ENCODE results near the gene KCNA3.
"Not testable (repeated sequence)": the region's sequence is repeated elsewhere in the genome, so short reads cannot be mapped to it uniquely, and the experiment has no call there.

Gene KCNA3

DNA sequence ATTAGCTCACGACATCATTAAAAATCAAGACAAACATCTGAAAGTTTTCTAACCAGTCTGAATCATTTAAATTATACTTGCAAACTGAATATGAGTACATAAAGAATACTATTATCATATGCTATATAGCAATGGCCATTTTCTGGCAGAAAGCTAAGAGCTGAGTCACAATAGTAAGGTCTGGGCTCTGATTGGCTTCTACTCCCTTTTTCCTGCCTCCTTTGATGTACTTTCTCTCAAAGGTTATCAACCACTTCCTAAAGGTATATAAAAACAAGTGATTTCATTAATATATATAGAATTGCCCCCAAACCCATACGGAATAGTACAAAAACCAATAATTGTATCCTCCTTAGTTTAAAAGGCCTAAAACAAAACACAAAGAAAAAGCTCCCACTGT lies 7.0 kb downstream of the KCNA3 start:
- TF ChIP-seq, protein P1, sequence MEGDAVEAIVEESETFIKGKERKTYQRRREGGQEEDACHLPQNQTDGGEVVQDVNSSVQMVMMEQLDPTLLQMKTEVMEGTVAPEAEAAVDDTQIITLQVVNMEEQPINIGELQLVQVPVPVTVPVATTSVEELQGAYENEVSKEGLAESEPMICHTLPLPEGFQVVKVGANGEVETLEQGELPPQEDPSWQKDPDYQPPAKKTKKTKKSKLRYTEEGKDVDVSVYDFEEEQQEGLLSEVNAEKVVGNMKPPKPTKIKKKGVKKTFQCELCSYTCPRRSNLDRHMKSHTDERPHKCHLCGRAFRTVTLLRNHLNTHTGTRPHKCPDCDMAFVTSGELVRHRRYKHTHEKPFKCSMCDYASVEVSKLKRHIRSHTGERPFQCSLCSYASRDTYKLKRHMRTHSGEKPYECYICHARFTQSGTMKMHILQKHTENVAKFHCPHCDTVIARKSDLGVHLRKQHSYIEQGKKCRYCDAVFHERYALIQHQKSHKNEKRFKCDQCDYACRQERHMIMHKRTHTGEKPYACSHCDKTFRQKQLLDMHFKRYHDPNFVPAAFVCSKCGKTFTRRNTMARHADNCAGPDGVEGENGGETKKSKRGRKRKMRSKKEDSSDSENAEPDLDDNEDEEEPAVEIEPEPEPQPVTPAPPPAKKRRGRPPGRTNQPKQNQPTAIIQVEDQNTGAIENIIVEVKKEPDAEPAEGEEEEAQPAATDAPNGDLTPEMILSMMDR (IDR thresholded peaks at IDR 0.05; ENCODE audit: low read depth, low read length, missing control alignments), result no peak
- no peak overlapping the region for H3K4me3 ChIP-seq (replicated peaks; ENCODE audit: low read depth, low read length)
- no peak for DNase-seq (ENCODE audit: extremely low read depth, low read depth)

DNA sequence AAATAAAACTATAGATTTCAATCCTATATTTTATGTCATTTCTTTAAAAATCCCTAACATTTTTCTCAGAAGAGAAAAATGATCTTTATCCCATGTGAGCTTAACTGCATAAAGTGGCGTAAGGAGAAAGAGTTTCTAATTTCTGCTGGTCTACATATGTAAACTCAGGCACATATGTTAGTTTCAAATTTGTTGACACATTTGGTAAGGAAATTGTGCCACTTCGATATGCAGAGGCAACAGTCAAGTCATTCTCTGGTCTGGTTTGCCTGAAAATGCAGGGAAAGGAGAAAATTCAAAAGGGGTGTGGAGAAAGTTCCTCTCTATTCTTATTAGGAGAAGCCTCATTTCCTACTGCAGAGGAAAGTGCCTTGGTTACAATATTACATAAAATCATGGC lies 11.5 kb downstream of the KCNA3 start:
- DNase-seq (ENCODE audit: extremely low read depth, low read depth), result no peak
- TF ChIP-seq, protein P1 (IDR thresholded peaks at IDR 0.05; ENCODE audit: low read depth, low read length, missing control alignments), result no peak
- H3K4me3 ChIP-seq (replicated peaks; ENCODE audit: low read depth, low read length), result no peak overlapping the region

DNA sequence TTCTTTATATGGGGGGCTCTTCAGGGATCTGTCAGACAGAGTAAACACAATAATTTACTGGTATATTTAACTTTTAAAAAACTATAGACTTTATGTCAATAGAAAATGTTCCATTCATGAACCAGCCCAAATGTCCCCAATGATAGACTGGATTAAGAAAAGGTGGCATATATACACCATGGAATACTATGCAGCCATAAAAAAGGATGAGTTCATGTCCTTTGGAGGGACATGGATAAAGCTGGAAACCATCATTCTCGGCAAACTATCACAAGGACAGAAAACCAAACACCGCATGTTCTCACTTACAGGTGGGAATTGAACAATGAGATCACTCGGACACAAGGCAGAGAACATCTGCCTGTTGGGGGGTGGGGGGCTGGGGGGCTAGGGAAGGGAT lies 15.2 kb downstream of the KCNA3 start:
- H3K4me3 ChIP-seq (replicated peaks; ENCODE audit: low read depth, low read length); DNase-seq (ENCODE audit: extremely low read depth, low read depth): not testable (repeated sequence)

DNA sequence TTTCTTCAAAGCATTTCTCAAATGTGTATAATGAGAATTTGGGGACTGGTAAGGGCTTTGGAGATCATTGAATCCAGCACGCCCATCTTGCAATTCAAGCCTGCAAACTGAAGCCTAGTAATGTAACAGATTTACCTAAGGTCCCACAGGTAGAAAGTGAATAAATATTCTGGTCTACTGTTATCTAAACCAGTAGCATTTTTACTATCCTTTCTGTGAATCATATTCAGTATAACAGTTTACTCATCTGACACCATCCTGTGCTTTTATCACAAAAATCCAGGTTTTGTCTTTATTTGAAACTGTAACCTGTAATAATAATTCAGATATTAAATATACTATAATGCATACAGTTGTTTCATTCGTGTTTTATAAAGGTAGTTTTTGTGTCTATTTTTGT lies 17.4 kb downstream of the KCNA3 start:
- TF ChIP-seq, protein P1 (IDR thresholded peaks at IDR 0.05; ENCODE audit: low read depth, low read length, missing control alignments), result no peak
- DNase-seq (ENCODE audit: extremely low read depth, low read depth), result no peak
- no peak overlapping the region for H3K4me3 ChIP-seq (replicated peaks; ENCODE audit: low read depth, low read length)

DNA sequence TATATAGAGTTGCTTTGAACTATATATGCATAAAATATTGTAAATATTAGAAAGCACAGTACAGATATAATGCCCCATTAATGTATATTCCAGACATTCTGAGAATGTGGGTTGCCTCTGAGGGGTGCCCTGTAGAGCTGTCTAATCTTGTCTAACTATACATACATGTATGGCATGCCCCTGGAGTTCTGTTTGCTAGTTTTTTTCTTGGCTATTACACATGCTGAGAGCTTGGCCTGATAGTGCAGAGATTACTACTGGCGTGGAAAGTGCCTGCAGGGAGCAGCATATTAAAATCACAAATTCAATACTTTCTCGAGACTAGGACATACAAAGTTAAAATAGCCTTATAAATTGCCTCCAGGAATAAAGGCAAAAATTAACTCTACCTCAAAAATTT lies 24.1 kb downstream of the KCNA3 start:
- TF ChIP-seq, protein P1 (IDR thresholded peaks at IDR 0.05; ENCODE audit: low read depth, low read length, missing control alignments), result no peak
- DNase-seq (ENCODE audit: extremely low read depth, low read depth), result no peak
- H3K4me3 ChIP-seq (replicated peaks; ENCODE audit: low read depth, low read length), result no peak overlapping the region

DNA sequence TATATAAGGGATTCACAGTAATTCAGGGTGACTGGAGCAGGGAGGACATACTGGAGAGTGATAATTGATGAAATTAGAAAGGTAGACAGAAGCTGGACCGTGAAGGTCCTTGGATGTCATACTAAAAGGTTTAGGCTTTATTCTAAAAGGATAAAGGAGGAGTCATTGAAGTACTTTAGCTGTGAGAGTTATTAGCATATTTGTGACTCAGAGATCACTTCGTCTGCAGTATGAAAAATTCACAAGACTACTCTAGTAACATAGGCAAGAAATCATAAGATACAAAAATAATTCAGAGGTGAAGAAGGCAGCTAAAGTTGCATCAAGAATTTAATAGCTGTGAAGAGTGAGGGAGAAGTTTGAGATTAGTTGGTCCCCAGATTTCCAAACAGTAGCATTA lies 26.3 kb downstream of the KCNA3 start:
- H3K4me3 ChIP-seq (replicated peaks; ENCODE audit: low read depth, low read length), result no peak overlapping the region
- DNase-seq (ENCODE audit: extremely low read depth, low read depth), result no peak
- TF ChIP-seq, protein P1 (IDR thresholded peaks at IDR 0.05; ENCODE audit: low read depth, low read length, missing control alignments), result no peak

DNA sequence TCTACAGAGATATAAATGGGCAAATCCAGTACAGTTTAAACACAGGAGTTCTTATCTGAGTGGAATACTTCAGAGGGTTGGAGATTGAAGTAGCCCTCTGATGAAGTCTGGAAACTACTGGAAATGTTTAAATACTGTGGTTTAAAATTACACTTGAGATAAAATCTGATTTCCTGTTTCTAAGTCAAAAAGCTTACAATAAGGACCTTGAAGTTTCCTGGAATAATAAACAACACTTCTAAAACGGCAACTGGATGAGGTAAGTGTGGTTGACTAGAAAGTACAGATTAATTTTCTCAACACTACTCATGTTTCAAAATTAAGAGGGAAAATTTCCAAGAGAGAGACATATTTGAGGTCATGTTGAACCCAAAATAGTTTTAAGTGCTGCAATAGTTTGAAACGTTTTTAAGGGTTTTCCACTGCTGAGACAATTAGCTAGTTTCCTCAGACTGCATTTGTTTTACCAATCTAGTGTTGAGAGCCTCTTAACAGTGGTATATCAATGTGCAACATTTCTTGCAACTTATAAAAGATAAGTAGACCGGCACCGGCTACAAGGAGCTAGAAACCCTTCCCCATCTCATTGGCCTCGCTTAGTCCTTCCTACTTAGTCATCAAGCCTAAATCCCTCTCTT lies 27.4 kb downstream of the KCNA3 start:
- peak; percentile 9 for DNase-seq (ENCODE audit: extremely low read depth, low read depth)
- TF ChIP-seq, protein P1 (IDR thresholded peaks at IDR 0.05; ENCODE audit: low read depth, low read length, missing control alignments), result no peak
- no peak overlapping the region for H3K4me3 ChIP-seq (replicated peaks; ENCODE audit: low read depth, low read length)
